GM12891 (cell line): ENCODE results near the gene GOLT1A.

Source experiments
- DNase-seq: peaks from one replicate; pipeline ENCODE4 v3.0.0; 2011; ENCODE audit warnings: low spot score; ENCODE audit not compliant: insufficient read length
- FAIRE-seq: peaks from 2 replicates; lab custom pipeline; 2011; peaks lifted over from hg19 to GRCh38; lab: Jason Lieb, UNC
- PAX5 ChIP-seq: IDR thresholded peaks from 2 replicates; pipeline ENCODE4 v1.6.1; 2011; ENCODE audit warnings: low read length, moderate library complexity, mild to moderate bottlenecking; ENCODE audit not compliant: insufficient read depth, severe bottlenecking
- POLR2A ChIP-seq: IDR thresholded peaks from 2 replicates; pipeline ENCODE4 v1.6.1; 2011; ENCODE audit warnings: low read depth, low read length, control low read depth
- POLR2AphosphoS5 ChIP-seq: IDR thresholded peaks from 2 replicates; pipeline ENCODE4 v1.6.1; 2011; ENCODE audit warnings: low read depth, low read length, control low read depth
- POU2F2 ChIP-seq: IDR thresholded peaks from 2 replicates; pipeline ENCODE4 v1.6.1; 2011; ENCODE audit warnings: low read depth, mild to moderate bottlenecking, control low read depth, low read length, moderate library complexity
- SPI1 ChIP-seq: IDR thresholded peaks from 2 replicates; pipeline ENCODE4 v1.6.1; 2011; ENCODE audit warnings: low read depth, low read length, control low read depth
- TAF1 ChIP-seq: IDR thresholded peaks from 2 replicates; pipeline ENCODE4 v1.6.1; 2011; ENCODE audit warnings: low read depth, low read length, control low read depth

The GOLT1A gene

GRCh38 chr1:204151552-204152309 lies 62.1 kb downstream of the GOLT1A start, which contains the start of gene ETNK2:
Gene ETNK2 (minus strand): TSS chr1:204152044. CDS start chr1:204151852, 192 bp downstream.
- FAIRE-seq = no peak
- TF ChIP-seq TAF1 (no peak), PAX5 (no peak), SPI1 (no peak), POLR2AphosphoS5 (no peak), POU2F2 (no peak)

GRCh38 chr1:204150702-204151551 lies 62.9 kb downstream of the GOLT1A start:
- TF ChIP-seq PAX5 (no peak), SPI1 (no peak), POU2F2 (no peak), POLR2A (no peak), TAF1 (no peak), POLR2AphosphoS5 (no peak)
- DNase-seq (no peak), FAIRE-seq (no peak)

More at GRCh38 chr1:204151552-204152309, 62.1 kb downstream of the GOLT1A start, which contains the start of gene ETNK2:
- DNase-seq = peak; percentile 53

DNA sequence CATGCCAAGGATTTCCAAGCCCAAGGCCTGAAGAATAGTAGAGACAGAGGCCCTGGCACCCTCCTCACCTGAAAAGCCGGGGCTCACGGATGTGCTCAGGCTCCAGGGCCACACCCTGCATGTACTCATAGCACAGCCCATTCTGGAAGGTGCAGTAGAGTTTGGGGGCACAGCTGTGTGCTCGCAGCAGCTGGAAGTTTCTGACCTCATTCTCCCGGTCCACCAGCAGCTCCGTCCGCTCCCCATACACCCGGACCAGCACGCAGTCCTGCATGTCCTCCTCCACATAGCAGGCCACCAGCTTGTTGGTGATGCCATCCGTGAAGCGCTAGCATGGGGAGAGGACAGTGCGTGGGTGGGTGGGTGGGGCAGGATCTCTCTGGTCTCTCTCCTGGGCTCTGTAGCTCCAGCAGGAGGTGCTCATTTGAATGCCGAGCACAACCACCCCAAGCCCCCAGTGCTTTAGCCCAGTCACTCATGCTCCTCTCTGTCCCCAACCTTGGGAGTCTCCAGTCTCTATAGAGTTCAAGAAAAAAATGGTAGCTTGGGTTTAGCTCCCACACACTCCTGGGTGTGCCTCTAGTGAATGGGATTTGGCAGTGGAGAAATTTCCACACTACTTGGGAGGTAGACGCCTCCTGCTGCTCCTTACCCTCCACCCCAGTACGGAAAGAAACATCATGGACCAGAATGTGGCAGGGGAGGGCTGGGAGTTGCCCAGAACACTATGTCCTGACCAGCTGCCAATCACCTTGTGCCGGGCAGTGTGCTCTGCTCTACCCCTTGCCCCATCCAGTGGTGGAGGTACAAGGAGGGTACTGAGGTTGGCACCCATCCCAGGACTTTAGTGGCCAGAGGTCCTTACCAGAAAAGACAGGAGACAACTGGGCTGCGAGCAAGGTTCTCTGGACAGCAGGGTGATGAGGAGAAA lies 63.9 kb downstream of the GOLT1A start:
- FAIRE-seq (no peak), DNase-seq (no peak)
- no peak for TF ChIP-seq TAF1
- no peak for TF ChIP-seq POLR2AphosphoS5
- no peak for TF ChIP-seq PAX5
- TF ChIP-seq SPI1 = no peak
- TF ChIP-seq POU2F2 = no peak
- no peak for TF ChIP-seq POLR2A

- no peak for FAIRE-seq
- TF ChIP-seq POLR2AphosphoS5 = no peak
- no peak for TF ChIP-seq POLR2A
- no peak for TF ChIP-seq SPI1
- no peak for TF ChIP-seq PAX5
Measured at GRCh38 chr1:204149107-204149506, 64.7 kb downstream of the GOLT1A start.

More at GRCh38 chr1:204149107-204149506, 64.7 kb downstream of the GOLT1A start:
- DNase-seq = no peak
